ENCODE data around the gene PLD3.
"Not testable (repeated sequence)": the region's sequence is repeated elsewhere in the genome, so short reads cannot be mapped to it uniquely, and the experiment has no call there.

Gene PLD3

DNA sequence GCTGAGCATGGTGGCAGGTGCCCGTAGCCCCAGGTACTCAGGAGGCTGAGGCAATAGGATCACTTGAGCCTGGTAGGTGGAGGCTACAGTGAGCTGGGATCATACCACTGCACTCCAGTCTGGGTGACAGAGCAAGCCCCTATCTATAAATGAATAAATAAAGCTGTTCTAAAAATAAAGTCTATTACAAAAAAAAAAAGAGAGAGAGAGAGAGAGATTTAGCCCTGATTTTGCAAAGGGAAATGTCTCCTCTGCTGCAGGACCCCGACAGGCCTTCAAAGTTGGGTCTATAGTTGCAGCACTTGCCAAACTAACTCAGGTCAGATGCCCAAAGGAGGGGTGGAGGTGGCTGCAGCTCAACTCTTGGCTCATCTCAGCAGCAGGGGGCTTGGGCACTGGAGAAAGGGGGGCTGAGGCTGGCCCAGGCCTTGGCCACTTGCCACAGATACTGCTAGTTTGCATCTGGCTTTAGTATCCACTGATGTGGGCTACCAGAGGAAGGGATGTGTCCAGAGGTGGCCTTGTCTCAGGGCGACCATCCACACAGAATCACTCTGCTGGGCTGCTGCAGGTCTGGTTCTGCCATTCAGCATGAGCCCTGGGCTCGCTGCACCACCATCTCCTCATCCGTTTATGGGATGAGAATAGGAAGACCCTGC, 32.6 kb upstream of the PLD3 start:
- TF ChIP-seq TAF1 (IDR thresholded peaks at IDR 0.05; ENCODE audit: borderline replicate concordance, low read depth, low read length) (no peak), POLR2AphosphoS5 (IDR thresholded peaks at IDR 0.05; ENCODE audit: low read depth, low read length) (no peak), POLR2A (IDR thresholded peaks at IDR 0.05; ENCODE audit: low read depth, low read length) (no peak)
- no peak for DNase-seq (ENCODE audit: insufficient read length)
- FAIRE-seq: no peak

DNA sequence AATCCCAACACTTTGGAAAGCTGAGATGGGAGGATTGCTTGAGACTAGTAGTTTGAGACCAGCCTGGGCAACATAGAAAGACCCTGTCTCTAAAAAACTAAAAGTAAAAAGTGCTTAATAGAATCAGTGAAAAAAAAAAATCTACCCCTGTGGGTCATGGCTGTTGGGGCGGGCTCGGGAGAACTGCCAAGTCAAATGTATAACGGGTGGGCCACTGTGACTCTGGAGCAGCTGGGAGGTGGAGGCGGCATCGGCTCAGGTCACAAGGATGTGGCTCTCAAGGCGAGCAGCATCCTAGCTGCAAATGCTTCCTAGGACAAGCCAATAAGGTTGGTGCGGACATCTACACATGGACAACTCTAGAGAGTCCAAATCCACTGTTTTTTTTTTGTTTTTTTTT, 31.2 kb upstream of the PLD3 start:
- TF ChIP-seq TAF1 (IDR thresholded peaks at IDR 0.05; ENCODE audit: borderline replicate concordance, low read depth, low read length) (no peak), POLR2A (IDR thresholded peaks at IDR 0.05; ENCODE audit: low read depth, low read length) (no peak), POLR2AphosphoS5 (IDR thresholded peaks at IDR 0.05; ENCODE audit: low read depth, low read length) (no peak)
- FAIRE-seq (no peak), DNase-seq (ENCODE audit: insufficient read length) (no peak)

DNA sequence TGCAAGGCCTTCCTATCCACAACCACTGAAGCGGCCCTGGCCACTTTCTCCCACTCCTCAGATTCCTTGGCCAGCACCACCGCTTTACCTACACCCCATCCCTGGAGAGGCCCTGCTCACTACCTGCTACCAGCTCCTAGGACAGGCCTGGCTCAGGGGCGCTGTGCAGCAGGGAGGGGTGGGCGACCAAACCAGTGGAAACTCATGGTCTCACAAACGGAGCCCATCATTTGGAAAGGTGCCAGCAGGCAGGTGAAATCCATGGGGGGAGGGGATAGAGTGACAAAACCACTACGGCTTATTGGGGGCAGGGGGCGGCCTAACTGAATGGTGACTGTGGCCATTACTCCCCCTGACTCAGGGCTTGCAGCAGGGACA, 27.9 kb upstream of the PLD3 start:
- TF ChIP-seq POLR2AphosphoS5 (IDR thresholded peaks at IDR 0.05; ENCODE audit: low read depth, low read length): no peak
- TF ChIP-seq POLR2A (IDR thresholded peaks at IDR 0.05; ENCODE audit: low read depth, low read length): no peak
- no peak for TF ChIP-seq TAF1 (IDR thresholded peaks at IDR 0.05; ENCODE audit: borderline replicate concordance, low read depth, low read length)
- FAIRE-seq (no peak), DNase-seq (ENCODE audit: insufficient read length) (no peak)

DNA sequence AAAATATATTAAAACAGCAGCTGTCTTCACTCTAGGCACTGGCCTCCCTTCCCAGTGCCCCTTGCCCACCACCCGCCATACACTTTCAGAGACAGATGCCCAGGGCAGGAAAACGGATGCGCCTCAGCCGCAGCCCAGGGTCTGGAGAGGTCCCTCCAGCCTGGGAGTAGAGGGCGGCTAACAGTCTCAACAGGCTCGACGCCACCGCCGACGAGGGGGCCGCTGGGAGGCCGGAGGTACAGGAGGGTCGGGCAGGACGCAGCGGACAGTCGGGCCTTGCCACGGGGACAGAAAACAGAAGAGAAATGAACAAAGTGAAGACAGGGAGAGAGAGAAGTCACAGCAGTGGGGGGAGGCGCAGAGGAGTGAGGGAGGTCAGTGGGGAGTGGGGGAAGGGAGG, 27.4 kb upstream of the PLD3 start:
- DNase-seq (ENCODE audit: insufficient read length): no peak
- TF ChIP-seq POLR2A (IDR thresholded peaks at IDR 0.05; ENCODE audit: low read depth, low read length) (no peak), TAF1 (IDR thresholded peaks at IDR 0.05; ENCODE audit: borderline replicate concordance, low read depth, low read length) (no peak), POLR2AphosphoS5 (IDR thresholded peaks at IDR 0.05; ENCODE audit: low read depth, low read length) (no peak)
- FAIRE-seq: no peak

DNA sequence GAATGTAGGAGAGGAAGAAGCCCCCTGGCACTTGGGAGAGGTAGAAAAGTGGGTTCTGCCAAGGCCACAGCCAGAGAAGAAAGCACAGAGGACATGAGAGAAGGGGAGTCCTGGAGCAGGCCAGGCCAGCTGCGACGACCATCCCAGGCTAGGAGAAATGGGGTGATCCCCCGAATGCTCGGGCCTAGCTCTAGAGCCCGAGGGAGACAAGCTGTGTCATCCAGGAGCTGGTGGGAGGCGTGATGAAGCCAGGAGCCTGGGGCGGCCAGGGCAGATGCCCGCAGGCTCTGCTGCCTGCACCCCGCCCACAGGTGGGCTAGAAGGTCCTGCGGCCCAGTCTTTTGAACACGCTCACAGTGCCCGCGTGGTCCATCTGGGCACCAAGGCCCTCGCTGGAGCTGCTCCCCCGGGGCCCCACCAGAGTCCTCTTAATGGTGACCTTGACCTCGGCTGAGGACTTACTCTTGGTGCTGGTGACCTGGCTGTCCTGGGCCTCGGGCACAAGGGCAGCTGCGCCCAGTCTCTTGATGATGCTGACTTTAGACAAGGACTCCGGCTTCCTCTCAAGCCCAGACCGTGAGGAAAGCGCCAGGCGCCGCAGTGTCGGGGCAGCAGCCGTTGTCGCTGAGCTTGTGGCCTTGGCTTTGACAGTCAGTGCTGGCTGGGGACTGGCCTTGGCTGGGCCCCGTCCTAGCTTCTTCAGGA, 26.8 kb upstream of the PLD3 start:
- TF ChIP-seq POLR2AphosphoS5 (IDR thresholded peaks at IDR 0.05; ENCODE audit: low read depth, low read length) (no peak), TAF1 (IDR thresholded peaks at IDR 0.05; ENCODE audit: borderline replicate concordance, low read depth, low read length) (no peak), POLR2A (IDR thresholded peaks at IDR 0.05; ENCODE audit: low read depth, low read length) (no peak)
- FAIRE-seq (no peak), DNase-seq (ENCODE audit: insufficient read length) (no peak)

DNA sequence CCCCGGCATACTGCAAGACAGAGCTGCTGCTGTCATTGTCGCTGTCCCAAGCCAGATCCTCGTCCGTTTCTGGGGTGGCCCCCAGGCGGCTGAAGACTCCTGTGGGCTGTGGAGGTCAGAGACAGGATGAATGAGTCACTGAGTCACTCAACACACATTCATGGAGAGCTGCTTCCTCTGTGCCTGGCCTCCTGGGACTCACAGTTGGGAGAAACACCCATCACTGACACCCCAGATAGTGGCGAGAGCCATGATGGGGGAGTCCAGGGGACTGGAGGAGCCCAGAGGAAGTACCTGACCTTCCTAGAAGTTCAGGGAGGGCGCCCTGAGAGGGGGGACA, 26.3 kb upstream of the PLD3 start:
- DNase-seq (ENCODE audit: insufficient read length): no peak
- TF ChIP-seq TAF1 (IDR thresholded peaks at IDR 0.05; ENCODE audit: borderline replicate concordance, low read depth, low read length): no peak
- TF ChIP-seq POLR2A (IDR thresholded peaks at IDR 0.05; ENCODE audit: low read depth, low read length): no peak
- TF ChIP-seq POLR2AphosphoS5 (IDR thresholded peaks at IDR 0.05; ENCODE audit: low read depth, low read length): no peak
- no peak for FAIRE-seq

DNA sequence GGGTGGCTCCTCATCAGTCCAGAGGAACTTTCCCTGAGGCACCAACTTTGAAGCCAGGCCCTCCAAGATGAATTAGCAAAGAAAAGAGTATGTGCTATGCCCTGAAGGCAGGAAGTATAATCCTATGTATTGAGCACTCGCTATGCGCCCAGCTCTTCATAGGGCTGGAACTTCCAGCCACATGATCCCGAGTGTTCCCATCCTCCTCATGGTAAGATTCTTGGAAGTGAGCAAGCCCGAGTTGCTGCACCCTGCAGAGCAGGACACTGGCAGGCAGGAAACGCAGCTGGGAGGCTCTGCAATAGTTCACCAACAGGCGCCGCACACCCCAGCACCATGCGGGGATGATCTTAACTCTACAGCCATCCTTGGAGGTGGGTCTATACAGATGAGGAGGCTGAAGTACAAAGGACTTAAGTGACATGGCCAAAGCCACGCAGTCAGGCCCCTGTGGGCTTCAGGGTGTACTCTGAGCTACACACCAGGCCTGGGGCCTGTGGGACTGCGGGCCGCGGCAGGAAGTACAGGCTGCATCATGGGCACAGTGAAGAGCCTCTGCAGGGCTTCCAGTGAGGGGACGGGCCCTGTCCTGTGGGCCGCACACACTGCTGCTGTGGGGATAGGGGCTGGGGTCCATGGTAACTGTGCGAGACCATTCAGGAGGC, 25.4 kb upstream of the PLD3 start:
- FAIRE-seq (no peak), DNase-seq (ENCODE audit: insufficient read length) (no peak)
- TF ChIP-seq TAF1 (IDR thresholded peaks at IDR 0.05; ENCODE audit: borderline replicate concordance, low read depth, low read length) (no peak), POLR2A (IDR thresholded peaks at IDR 0.05; ENCODE audit: low read depth, low read length) (no peak), POLR2AphosphoS5 (IDR thresholded peaks at IDR 0.05; ENCODE audit: low read depth, low read length) (no peak)

DNA sequence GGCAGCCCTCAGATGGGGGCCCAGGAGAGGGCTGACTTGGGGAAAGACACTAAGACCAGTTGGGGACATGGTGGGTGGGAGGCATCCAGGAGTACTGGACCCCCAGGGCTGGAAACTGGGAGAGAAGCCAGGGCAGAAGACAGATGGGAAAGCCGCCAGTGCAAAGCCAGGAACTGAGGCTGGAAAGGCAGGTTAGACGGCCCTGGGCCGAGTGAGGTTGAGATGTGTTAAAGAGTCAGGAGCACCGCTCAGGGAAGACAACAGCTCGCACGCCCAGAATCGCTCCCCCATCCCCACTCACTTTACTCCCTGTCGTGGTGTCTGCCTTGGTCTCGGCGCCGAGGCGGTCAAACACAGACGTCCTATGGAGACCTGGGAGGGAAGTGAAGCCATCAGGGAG, 24.8 kb upstream of the PLD3 start:
- TF ChIP-seq POLR2A (IDR thresholded peaks at IDR 0.05; ENCODE audit: low read depth, low read length): no peak
- no peak for TF ChIP-seq POLR2AphosphoS5 (IDR thresholded peaks at IDR 0.05; ENCODE audit: low read depth, low read length)
- TF ChIP-seq TAF1 (IDR thresholded peaks at IDR 0.05; ENCODE audit: borderline replicate concordance, low read depth, low read length): no peak
- FAIRE-seq: no peak
- DNase-seq (ENCODE audit: insufficient read length): no peak

DNA sequence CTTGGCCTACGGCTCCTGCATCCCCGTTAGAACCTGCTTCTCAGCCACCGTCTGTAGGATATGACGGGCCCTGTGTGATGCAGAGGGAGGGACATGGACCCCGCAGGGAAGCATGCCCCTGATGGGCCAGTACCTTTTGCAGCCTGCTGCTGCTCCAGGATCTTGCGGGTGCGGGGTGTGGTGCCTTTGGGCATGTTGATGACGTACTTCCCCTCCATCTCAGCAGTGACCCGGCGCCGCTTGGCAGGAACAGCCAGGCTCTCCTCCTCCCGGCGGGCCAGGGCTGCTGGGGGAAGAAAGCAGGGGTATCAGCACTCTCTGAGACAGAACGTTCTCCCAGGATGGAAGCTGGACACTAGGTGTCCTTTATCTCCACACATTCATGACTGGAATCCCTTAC, 22.3 kb upstream of the PLD3 start:
- TF ChIP-seq POLR2A (IDR thresholded peaks at IDR 0.05; ENCODE audit: low read depth, low read length): no peak
- FAIRE-seq (no peak), DNase-seq (ENCODE audit: insufficient read length) (no peak)

DNA sequence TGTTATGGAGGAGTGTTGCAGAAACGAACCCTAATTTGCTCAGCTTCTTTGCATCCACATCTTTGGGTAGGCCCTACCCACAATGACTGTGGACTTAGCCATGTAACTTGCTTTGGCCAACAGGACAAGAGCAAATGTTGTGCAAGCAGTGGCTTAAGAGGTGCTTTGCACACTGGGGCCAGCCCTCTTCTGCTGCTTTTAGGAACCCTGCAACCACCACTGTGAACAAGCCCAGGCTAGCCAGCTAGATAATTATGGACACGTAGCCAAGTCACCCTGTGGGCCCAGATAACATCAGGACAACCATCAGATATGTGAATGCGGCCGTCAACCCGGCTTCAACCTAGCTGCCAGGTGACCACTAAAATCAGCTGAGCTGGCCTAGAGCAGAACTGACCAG, 17.4 kb upstream of the PLD3 start:
- no peak for DNase-seq (ENCODE audit: insufficient read length)
- no peak for FAIRE-seq
- TF ChIP-seq TAF1 (IDR thresholded peaks at IDR 0.05; ENCODE audit: borderline replicate concordance, low read depth, low read length): no peak
- no peak for TF ChIP-seq POLR2A (IDR thresholded peaks at IDR 0.05; ENCODE audit: low read depth, low read length)
- TF ChIP-seq POLR2AphosphoS5 (IDR thresholded peaks at IDR 0.05; ENCODE audit: low read depth, low read length): no peak

DNA sequence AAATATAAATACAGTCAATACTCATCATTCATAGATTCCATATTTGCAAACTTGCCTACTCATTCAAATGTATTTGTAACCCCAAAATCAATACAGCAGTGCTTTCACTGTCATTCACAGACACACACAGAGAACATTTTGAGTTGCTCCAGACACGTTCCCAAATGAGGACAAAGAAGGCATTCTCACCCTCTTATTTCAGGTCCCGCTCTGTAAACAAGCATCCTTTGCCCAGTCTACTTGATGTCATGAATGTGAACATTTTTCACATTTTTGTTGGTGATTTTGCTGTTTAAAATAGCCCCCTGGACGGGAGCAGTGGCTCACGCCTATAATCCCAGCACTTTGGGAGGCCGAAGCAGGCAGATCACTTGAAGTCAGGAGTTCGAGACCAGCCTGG, 15.8 kb upstream of the PLD3 start:
- DNase-seq (ENCODE audit: insufficient read length) (no peak), FAIRE-seq (no peak)
- TF ChIP-seq POLR2AphosphoS5 (IDR thresholded peaks at IDR 0.05; ENCODE audit: low read depth, low read length) (no peak), POLR2A (IDR thresholded peaks at IDR 0.05; ENCODE audit: low read depth, low read length) (no peak), TAF1 (IDR thresholded peaks at IDR 0.05; ENCODE audit: borderline replicate concordance, low read depth, low read length) (no peak)

DNA sequence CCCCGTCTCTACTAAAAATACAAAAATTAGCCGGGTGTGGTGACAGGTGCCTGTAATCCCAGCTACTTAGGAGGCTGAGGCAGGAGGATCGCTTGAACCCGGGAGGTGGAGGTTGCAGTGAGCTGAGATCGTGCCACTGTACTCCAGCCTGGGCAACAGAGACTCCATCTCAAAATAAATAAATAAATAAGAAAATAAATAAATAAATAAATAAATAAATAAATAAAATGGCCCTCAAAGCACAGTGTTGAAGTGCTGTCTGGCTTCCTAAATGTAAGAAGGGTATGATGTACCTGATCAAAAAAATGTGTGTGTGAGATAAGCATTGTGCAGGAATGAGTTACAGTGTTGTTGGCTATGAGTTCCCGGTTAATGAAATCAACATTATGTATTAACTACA, 15.4 kb upstream of the PLD3 start:
- not testable (repeated sequence) for DNase-seq (ENCODE audit: insufficient read length); FAIRE-seq
